Measurements from ENCODE around the gene HERC3. TPM values are rescaled to one million over a fixed set of nuclear protein-coding genes. Genes with fewer than 3 reads are reported as not detected.

The HERC3 gene
- polyA plus RNA-seq, 3 donors, result 30.5 to 36.9 (median 36.7) TPM

DNA sequence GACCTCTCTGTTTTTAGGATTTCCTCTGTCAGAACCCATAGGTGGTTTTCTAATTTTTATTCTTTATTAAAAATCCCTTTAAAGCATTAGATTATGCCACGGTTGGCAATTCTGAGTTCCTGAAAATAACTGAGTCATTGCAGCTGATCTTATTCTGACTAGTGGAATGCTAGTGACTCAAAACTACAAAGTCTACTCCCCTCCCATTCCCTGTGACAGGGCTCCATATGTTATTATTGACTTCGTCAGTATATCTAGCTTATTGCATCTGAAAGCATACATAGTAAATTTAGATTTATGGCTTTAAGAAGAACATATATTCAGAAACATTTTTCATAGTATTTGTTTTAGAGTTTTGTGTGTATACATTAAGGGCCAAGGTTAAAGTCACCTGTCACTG, 38.5 kb downstream of the HERC3 start:
- Histone ChIP-seq H3K27ac (ENCODE audit: low read depth in 1 of 2, low read length in 2 of 2) (no peak overlapping the region), H3K36me3 (replicated peaks in 1 of 2; ENCODE audit: control insufficient read depth in 1 of 2, insufficient read depth in 2 of 2, low read length in 2 of 2) (peaks cover 0 to 14% of the 10 kb centered on the region in 2 donors), H2AFZ (ENCODE audit: insufficient read depth, low read depth, low read length, poor library complexity, severe bottlenecking) (no peak overlapping the region), H3K9ac (ENCODE audit: insufficient read depth, low read length, poor library complexity, severe bottlenecking) (no peak overlapping the region), H3K9me3 (replicated peaks in 1 of 2; ENCODE audit: control insufficient read depth in 1 of 2, insufficient read depth in 1 of 2, low read length in 2 of 2) (peaks cover 12 to 14% of the 10 kb centered on the region in 2 donors), H3K4me2 (replicated peaks; ENCODE audit: extremely low read depth, low read length, poor library complexity, severe bottlenecking) (no peak overlapping the region), H3K4me1 (ENCODE audit: control insufficient read depth in 1 of 2, insufficient read depth in 2 of 2, low read length in 2 of 2) (no peaks in the 10 kb centered on the region), H4K20me1 (ENCODE audit: insufficient read depth, low read length) (peaks cover 67% of the 10 kb centered on the region), H3K27me3 (ENCODE audit: control insufficient read depth in 2 of 2, insufficient read depth in 2 of 2, low read length in 2 of 2) (no peaks in the 10 kb centered on the region), H3K79me2 (ENCODE audit: insufficient read depth, low read length) (peaks cover 27% of the 10 kb centered on the region), H3K4me3 (replicated peaks in 1 of 3; ENCODE audit: low read depth in 2 of 3, low read length in 3 of 3) (no peak overlapping the region)
- no peak overlapping the region for H3K27ac Mint-ChIP-seq
- no peak overlapping the region for H3K4me3 Mint-ChIP-seq
- no peaks in the 10 kb centered on the region for H3K27me3 Mint-ChIP-seq (ENCODE audit: low read depth in 3 of 3)
- H3K9me3 Mint-ChIP-seq, result peaks cover 8 to 25% (median 16%) of the 10 kb centered on the region in 7 donors
- H3K4me1 Mint-ChIP-seq, result no peaks in the 10 kb centered on the region
- TF ChIP-seq, protein P1, sequence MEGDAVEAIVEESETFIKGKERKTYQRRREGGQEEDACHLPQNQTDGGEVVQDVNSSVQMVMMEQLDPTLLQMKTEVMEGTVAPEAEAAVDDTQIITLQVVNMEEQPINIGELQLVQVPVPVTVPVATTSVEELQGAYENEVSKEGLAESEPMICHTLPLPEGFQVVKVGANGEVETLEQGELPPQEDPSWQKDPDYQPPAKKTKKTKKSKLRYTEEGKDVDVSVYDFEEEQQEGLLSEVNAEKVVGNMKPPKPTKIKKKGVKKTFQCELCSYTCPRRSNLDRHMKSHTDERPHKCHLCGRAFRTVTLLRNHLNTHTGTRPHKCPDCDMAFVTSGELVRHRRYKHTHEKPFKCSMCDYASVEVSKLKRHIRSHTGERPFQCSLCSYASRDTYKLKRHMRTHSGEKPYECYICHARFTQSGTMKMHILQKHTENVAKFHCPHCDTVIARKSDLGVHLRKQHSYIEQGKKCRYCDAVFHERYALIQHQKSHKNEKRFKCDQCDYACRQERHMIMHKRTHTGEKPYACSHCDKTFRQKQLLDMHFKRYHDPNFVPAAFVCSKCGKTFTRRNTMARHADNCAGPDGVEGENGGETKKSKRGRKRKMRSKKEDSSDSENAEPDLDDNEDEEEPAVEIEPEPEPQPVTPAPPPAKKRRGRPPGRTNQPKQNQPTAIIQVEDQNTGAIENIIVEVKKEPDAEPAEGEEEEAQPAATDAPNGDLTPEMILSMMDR (IDR thresholded peaks at IDR 0.05), result no peak
- intact Hi-C loops (cut with micrococcal nuclease), result no loop called here
- 40% methylated on average over 1 of the region's 2 CpGs for WGBS (ENCODE audit: insufficient coverage)
- peaks cover 17 to 35% of the 10 kb centered on the region in 2 donors for H3K36me3 Mint-ChIP-seq
- no peak for DNase-seq

DNA sequence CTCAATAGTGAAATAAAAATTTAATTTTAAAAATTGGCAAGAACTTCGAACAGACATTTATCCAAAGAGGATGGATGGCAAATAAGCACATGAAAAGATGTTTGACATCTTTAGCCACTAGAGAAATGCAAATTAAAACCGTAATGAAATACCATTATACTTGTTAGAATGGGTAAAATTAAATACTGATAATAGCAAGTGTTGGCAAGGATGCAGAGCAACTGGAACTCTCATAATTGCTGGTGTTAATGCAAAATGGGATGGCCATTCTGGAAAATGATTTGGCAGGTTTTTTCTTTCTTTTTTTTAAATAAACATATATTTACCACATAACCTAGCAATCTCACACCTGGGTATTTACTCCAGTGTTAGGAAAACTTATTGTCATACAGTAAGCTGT, 51.7 kb downstream of the HERC3 start:
- no peaks in the 10 kb centered on the region for H3K4me1 Mint-ChIP-seq

More for the DNA sequence above, 51.7 kb downstream of the HERC3 start:
- whole genome bisulfite sequencing (ENCODE audit: insufficient coverage), result no CpG with 5 or more reads among the region's 2 CpGs
- H4K20me1 ChIP-seq (ENCODE audit: insufficient read depth, low read length), result peaks cover 71% of the 10 kb centered on the region
- H3K4me3 ChIP-seq (replicated peaks in 1 of 3; ENCODE audit: low read depth in 2 of 3, low read length in 3 of 3), result no peak overlapping the region
- no peaks in the 10 kb centered on the region for H3K9me3 ChIP-seq (replicated peaks in 1 of 2; ENCODE audit: control insufficient read depth in 1 of 2, insufficient read depth in 1 of 2, low read length in 2 of 2)
- Mint-ChIP-seq H3K27me3 (ENCODE audit: low read depth in 3 of 3) (no peaks in the 10 kb centered on the region), H3K36me3 (peaks cover 3 to 7% of the 10 kb centered on the region in 2 donors), H3K27ac (no peak overlapping the region), H3K9me3 (peaks cover under 1 to 10% (median 3%) of the 10 kb centered on the region in 7 donors), H3K4me3 (no peak overlapping the region)
- no peaks in the 10 kb centered on the region for H3K36me3 ChIP-seq (replicated peaks in 1 of 2; ENCODE audit: control insufficient read depth in 1 of 2, insufficient read depth in 2 of 2, low read length in 2 of 2)
- H3K9ac ChIP-seq (ENCODE audit: insufficient read depth, low read length, poor library complexity, severe bottlenecking), result no peak overlapping the region
- peaks cover 14% of the 10 kb centered on the region for H3K79me2 ChIP-seq (ENCODE audit: insufficient read depth, low read length)
- DNase-seq, result no peak
- H2AFZ ChIP-seq (ENCODE audit: insufficient read depth, low read depth, low read length, poor library complexity, severe bottlenecking), result no peak overlapping the region
- no peaks in the 10 kb centered on the region for H3K27me3 ChIP-seq (ENCODE audit: control insufficient read depth in 2 of 2, insufficient read depth in 2 of 2, low read length in 2 of 2)
- no peak overlapping the region for H3K27ac ChIP-seq (ENCODE audit: low read depth in 1 of 2, low read length in 2 of 2)
- TF ChIP-seq, protein P1 (IDR thresholded peaks at IDR 0.05), result no peak
- H3K4me1 ChIP-seq (ENCODE audit: control insufficient read depth in 1 of 2, insufficient read depth in 2 of 2, low read length in 2 of 2), result no peaks in the 10 kb centered on the region
- intact Hi-C loops (cut with micrococcal nuclease), result no loop called here
- no peak overlapping the region for H3K4me2 ChIP-seq (replicated peaks; ENCODE audit: extremely low read depth, low read length, poor library complexity, severe bottlenecking)
